NCI-H2029 (cell line): Measurements from ENCODE around the gene NOVA1.

Experiments used
- DNase-seq: peaks from one replicate; lab custom pipeline; 2025; lab: John Stamatoyannopoulos, UW

The NOVA1 gene

GRCh38 chr14:26593357-26593756 lies 4.5 kb downstream of the NOVA1 start:
- no peak for DNase-seq

- no peak for DNase-seq
Measured at GRCh38 chr14:26589925-26590324, 7.9 kb downstream of the NOVA1 start.

- DNase-seq: no peak
Measured at GRCh38 chr14:26577711-26578110, 20.1 kb downstream of the NOVA1 start.

DNA sequence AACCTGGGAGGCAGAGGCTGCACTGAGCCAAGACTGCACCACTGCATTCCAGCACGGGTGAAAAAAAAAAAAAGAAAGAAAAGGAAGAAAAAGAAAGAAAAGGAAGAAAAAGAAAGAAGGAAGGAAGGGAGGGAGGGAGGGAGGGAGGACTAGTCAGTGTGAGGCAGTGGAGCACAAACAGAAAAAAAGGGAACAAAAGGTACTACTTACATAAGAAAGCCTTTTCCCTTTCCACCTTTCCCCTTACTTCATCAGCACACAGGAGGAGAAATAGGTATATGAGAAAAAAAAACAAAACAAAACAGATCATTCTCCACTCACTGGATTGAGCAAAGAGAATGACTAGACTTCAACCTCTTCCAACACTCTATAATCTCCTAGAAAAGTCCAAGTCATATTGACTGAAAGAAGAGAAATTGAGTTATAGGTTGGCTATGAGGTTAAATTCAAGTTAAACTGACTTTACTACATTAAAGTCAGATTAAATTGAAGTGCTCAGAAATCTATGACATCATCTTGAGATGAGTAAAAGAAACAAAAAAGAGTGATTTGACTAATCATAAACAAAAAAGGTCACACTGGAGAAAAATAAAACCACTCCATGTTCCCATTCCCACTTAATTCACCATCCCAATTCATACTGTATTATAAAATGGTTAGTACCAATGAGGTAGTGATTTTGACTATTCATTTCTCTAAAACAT lies 43.6 kb downstream of the NOVA1 start:
- no peak for DNase-seq

DNA sequence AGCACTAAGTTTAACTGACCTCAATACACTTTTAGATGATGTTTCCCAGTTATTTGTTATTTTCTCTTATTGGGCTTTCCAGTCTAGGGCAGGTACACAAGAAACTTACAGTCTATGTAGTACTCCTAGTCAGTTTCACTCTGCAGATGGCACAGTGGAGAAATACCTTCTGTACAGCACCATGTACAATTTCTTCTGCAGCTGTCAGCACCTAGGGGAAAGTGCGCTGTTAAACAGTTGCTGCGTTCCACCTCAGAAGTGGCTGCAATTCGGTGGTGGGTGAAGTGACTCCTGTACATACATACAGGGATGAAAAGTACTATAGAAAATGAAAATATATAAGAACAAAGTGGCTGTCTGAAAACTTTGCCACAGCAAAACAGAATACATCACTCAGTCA lies 48.3 kb downstream of the NOVA1 start:
- no peak for DNase-seq

- DNase-seq: no peak
Measured at GRCh38 chr14:26548406-26548805, 49.4 kb downstream of the NOVA1 start.

GRCh38 chr14:26538176-26538575 lies 59.7 kb downstream of the NOVA1 start:
- no peak for DNase-seq

DNA sequence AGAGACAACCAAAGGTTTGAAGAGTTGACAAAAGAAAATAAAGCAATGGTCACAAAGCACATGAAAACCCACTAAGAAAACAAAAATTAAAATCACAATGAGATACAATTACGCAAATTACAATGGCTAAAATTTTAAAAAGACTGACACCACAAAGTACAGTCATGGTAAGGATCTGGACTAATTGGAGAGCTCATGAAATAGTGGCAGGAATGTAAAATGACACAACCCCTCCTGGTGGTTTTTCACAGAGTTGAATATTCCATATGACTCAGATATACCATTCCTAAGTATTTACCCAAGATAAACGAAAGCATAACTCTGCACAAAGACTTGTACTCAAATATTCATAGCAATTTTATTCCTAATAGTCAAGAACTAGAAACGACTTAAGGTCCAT lies 65.9 kb downstream of the NOVA1 start:
- DNase-seq: no peak

GRCh38 chr14:26528415-26529182 lies 69.2 kb downstream of the NOVA1 start:
- no peak for DNase-seq

- no peak for DNase-seq
Measured at GRCh38 chr14:26527095-26527494, 70.7 kb downstream of the NOVA1 start.

DNA sequence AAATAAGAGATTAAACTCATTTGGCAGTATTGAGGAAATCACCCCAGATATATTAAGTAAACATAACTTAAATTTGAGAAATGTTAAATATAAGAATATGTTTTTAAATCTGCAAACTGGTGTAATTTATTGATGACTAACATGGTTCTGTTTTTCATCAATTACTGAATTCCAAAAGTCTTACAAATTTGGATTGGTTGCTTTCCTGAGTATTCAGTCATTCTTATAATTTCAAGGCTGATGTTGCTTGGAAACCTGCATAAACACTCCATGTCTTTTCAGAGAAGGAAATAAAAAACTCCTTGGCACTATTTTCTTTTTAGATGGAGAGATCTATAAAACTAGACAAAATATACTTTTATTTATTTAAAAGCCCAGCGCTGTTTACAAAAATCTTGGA lies 71.7 kb downstream of the NOVA1 start:
- DNase-seq: no peak

DNA sequence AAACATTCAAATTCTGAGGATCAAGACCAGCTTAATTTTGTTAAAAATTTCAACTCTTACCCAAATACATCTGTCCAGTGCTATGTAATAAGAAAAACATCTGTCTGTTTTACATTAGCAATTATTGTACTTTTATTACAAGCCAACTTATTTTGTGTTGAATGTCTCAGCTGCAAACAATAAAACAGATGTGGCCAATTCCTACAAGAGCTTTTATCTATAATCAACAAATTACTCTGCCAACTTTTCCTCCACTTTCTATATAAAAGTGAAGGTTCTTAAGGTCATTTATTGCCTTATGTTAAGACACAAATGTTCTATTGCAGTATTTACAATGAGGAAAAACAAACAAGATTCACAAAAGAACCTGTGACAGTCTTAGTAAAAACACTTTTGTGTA lies 72.7 kb downstream of the NOVA1 start:
- DNase-seq: no peak

DNA sequence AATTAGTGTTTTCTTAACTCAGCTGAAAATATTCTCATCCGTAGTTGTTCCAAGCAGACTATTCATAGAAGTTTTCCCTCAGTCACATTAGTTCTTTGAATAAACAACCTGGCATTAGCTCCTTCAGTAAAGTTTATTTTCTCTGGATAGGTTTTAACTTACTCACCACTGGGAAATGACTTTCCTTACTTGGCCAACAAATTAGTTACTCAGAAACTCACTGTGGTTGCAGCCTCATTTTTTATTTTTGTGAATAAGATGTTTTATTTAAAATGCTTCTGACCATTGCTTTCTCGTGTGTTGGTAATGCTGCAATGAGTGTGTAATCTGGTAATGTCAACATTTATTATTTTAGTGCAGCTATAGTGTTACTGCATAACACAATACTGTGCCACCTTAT lies 74.9 kb downstream of the NOVA1 start:
- no peak for DNase-seq

- no peak for DNase-seq
Measured at GRCh38 chr14:26517771-26518170, 80.1 kb downstream of the NOVA1 start.

- DNase-seq: no peak
Measured at GRCh38 chr14:26500028-26500427, 97.8 kb downstream of the NOVA1 start.

GRCh38 chr14:26499546-26499945 lies 98.3 kb downstream of the NOVA1 start:
- no peak for DNase-seq

DNA sequence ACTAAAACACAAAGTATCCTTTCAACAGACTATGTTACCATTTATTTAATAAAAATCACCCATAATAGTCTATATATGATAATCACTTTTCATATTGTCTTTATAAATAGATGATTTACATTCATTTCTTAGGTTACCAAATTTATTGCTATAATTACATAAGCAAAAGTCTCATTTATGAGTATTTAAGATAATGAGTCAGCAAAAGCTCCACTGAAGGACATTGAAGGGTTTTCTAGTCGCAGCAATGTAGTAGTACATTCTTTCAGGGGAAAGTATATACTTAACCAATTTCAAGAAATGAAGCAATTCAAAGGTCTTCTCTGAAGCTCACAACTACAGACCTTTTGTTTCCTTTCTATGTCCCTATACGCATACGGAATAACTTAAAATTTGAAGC lies 110.9 kb downstream of the NOVA1 start:
- DNase-seq: no peak

GRCh38 chr14:26484562-26484961 lies 113.3 kb downstream of the NOVA1 start:
- no peak for DNase-seq

GRCh38 chr14:26478967-26479366 lies 118.9 kb downstream of the NOVA1 start:
- DNase-seq: no peak

DNA sequence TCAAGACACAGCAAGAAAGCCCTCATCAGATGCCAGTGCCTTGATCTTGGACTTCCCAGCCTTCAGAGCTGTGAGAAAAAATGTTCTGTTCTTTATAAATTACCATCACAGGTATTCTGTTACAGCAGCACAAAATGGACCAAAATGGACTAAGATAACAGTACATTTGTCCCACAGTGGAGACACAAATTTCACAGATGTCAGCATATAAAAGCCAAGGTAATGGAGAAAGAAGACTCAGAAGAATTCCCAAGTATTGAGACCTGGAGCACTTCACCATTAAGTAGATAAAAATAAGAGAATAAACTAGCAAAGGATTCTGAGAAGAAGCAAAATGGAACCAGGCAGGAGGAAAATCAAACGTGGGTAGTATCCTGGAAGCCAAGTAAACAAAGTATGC lies 131.0 kb downstream of the NOVA1 start:
- DNase-seq: no peak

- DNase-seq: no peak
Measured at GRCh38 chr14:26463136-26463535, 134.7 kb downstream of the NOVA1 start.

GRCh38 chr14:26454105-26454504 lies 143.7 kb downstream of the NOVA1 start:
- DNase-seq: no peak

DNA sequence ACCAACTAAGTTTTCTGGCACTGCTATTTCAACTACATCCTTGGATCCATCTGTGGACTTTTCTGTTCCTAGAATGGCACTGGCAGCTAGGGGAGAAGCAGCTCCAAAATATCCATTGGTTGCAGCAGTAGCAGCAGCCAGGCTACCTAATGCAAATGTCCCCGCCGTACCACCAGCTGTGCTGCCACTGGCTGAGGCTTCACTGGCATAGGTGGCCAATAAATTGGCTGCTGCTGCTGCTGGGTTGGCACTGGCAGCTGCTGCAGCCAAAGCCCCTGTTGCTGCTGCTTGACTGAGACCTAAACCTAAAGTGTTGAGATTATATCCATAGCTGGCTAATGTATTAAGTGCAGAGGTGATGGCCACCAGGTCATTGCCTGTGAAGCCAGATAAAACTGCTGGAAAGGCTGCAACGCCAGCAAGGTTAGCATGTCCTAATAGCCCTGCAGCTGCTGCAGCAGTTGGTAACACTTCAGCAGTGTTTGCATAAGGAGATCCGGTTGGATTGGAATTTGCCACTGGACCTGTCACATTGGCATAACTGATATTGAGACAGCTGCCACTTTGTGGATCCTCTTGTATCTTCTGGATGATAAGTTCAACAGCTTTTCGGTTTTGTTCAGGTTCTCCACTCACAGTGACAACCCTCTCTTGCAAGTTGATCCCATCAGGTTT lies 149.5 kb downstream of the NOVA1 start:
- peak; percentile 92 for DNase-seq
